HepG2 (cell line): ENCODE results near the gene HNRNPL. TPM values are rescaled to one million over a fixed set of nuclear protein-coding genes. Genes with fewer than 3 reads are reported as not detected.
A peak's percentile ranks its signal among the peaks of the same experiment; 100 is the strongest.

Experiments
- ATAC-seq: fragments of 200-7000 bp; cut with Tn5 transposase; 3 replicates; pipeline ENCODE4 v1.9.1; 2020; ENCODE audit warnings: mild to moderate bottlenecking, moderate library complexity
- BruUV-seq: library from RNA; stranded (reverse); fragments of 400-500 nt; replicated peaks from 2 replicates; lab custom pipeline; 2021; lab: Mats Ljungman, UMichigan
- CTCF ChIA-PET: fragments of 300-600 bp; formaldehyde crosslinking; extraction: SDS; loops from one replicate; lab custom pipeline; 2021; ENCODE audit warnings: low total read pairs, inconsistent platforms, low intra/inter-chr PET ratio; lab: Yijun Ruan, JAX
- POLR2A ChIA-PET: fragments of 350-600 bp; sonication (Branson Sonifier 250); formaldehyde crosslinking; loops from one replicate; lab custom pipeline; 2020; ENCODE audit warnings: antibody characterized with exemption, inconsistent platforms; lab: Yijun Ruan, JAX
- DNase-seq: peaks from one replicate; pipeline ENCODE4 v3.0.0-alpha.2; 2015; ENCODE audit warnings: low spot score
- FAIRE-seq: peaks from 3 replicates; lab custom pipeline; 2011; peaks lifted over from hg19 to GRCh38; lab: Jason Lieb, UNC
- H2AFZ ChIP-seq: one replicate; pipeline ENCODE4 v1.6.1; 2011; ENCODE audit warnings: low read length, inconsistent platforms
- H3K27ac ChIP-seq: fragments of 300-600 bp; 3 replicates; pipeline ENCODE4 v1.8.0; 2011; ENCODE audit warnings: mixed run types, mild to moderate bottlenecking, mixed read lengths, low read length, inconsistent platforms; ENCODE audit not compliant: insufficient read depth; ENCODE audit errors: extremely low read length
- H3K27me3 ChIP-seq, 2 experiments: fragments of 200-600 bp in 1 of 2; 2 replicates in 1 of 2; 3 replicates in 1 of 2; pipeline versions ENCODE4 v1.6.0 to v1.8.0; 2011; ENCODE audit warnings: low read length in 2 of 2, mild to moderate bottlenecking in 2 of 2, moderate library complexity in 2 of 2, inconsistent platforms in 1 of 2; ENCODE audit not compliant: insufficient read depth in 2 of 2, control insufficient read depth in 1 of 2
- H3K36me3 ChIP-seq, 2 experiments: fragments of 200-600 bp in 1 of 2; replicated peaks in 1 of 2; 2 replicates in 1 of 2; 3 replicates in 1 of 2; pipeline versions ENCODE4 v1.5.1 to v1.8.0; 2011; ENCODE audit warnings: low read length in 2 of 2, inconsistent platforms in 1 of 2; ENCODE audit not compliant: insufficient read depth in 2 of 2, control insufficient read depth in 1 of 2
- H3K4me1 ChIP-seq: 2 replicates; pipeline ENCODE4 v1.5.1; 2012; ENCODE audit warnings: low read length, inconsistent platforms; ENCODE audit not compliant: insufficient read depth
- H3K4me2 ChIP-seq: 2 replicates; pipeline ENCODE4 v1.6.0; 2011; ENCODE audit warnings: low read depth, low read length, inconsistent platforms
- H3K4me3 ChIP-seq, 3 experiments: fragments of 200-600 bp in 1 of 3; sonication (generic), shearing (Covaris generic) in 1 of 3; replicated peaks in 1 of 3; 2 replicates each; pipeline ENCODE4 v1.5.1; 2011 to 2016; ENCODE audit warnings: low read length in 3 of 3, inconsistent platforms in 2 of 3, low read depth in 2 of 3, mild to moderate bottlenecking in 2 of 3, control low read depth in 1 of 3, mixed read lengths in 1 of 3; ENCODE audit not compliant: insufficient read depth in 1 of 3
- H3K79me2 ChIP-seq: one replicate; pipeline ENCODE4 v1.6.1; 2011; ENCODE audit warnings: low read length, inconsistent platforms; ENCODE audit not compliant: insufficient read depth
- H3K9ac ChIP-seq: 2 replicates; pipeline ENCODE4 v1.6.0; 2011; ENCODE audit warnings: mild to moderate bottlenecking, low read depth, low read length, inconsistent platforms; ENCODE audit not compliant: insufficient read depth
- H3K9me3 ChIP-seq: 2 replicates; pipeline ENCODE4 v1.5.1; 2012; ENCODE audit warnings: mild to moderate bottlenecking, low read length
- H4K20me1 ChIP-seq: 2 replicates; pipeline ENCODE4 v1.6.0; 2011; ENCODE audit warnings: inconsistent platforms, mild to moderate bottlenecking, low read length, moderate library complexity; ENCODE audit not compliant: insufficient read depth
- AGO2 ChIP-seq: fragments of 200-400 bp; formaldehyde crosslinking; optimal IDR thresholded peaks from 2 replicates; pipeline ENCODE3; 2017; ENCODE audit warnings: mild to moderate bottlenecking, low read depth, low read length, moderate library complexity
- CAMTA2 ChIP-seq: sonication (generic); formaldehyde crosslinking; IDR thresholded peaks from 2 replicates; pipeline ENCODE4 v1.4.0; 2020; ENCODE audit warnings: mild to moderate bottlenecking, missing genetic modification reagents, borderline replicate concordance
- ELF3 ChIP-seq: IDR thresholded peaks from 2 replicates; pipeline ENCODE4 v1.6.1; 2016; ENCODE audit warnings: missing genetic modification reagents, missing compliant biosample characterization
- FOXP1 ChIP-seq, 2 experiments: fragments of 450-650 bp in 1 of 2; IDR thresholded peaks; 2 replicates each; pipeline ENCODE4 v1.6.1; 2017 to 2018; ENCODE audit warnings: antibody characterized with exemption in 1 of 2
- ISX ChIP-seq: sonication (generic); formaldehyde crosslinking; conservative IDR thresholded peaks from 2 replicates; pipeline ENCODE4 v1.5.0; 2020; ENCODE audit warnings: missing genetic modification reagents
- SALL1 ChIP-seq: sonication (generic); formaldehyde crosslinking; IDR thresholded peaks from 2 replicates; pipeline ENCODE4 v1.8.0; 2022; ENCODE audit warnings: mild to moderate bottlenecking, missing genetic modification reagents
- TARDBP ChIP-seq: sonication (generic); formaldehyde crosslinking; IDR thresholded peaks from 2 replicates; pipeline ENCODE4 v1.8.0; 2022; ENCODE audit warnings: mild to moderate bottlenecking, missing genetic modification reagents
- ZKSCAN8 ChIP-seq: IDR thresholded peaks from 2 replicates; pipeline ENCODE4 v1.6.1; 2016; ENCODE audit warnings: borderline replicate concordance, missing genetic modification reagents, missing compliant biosample characterization
- ZNF335 ChIP-seq: sonication (generic); formaldehyde crosslinking; IDR thresholded peaks from 2 replicates; pipeline ENCODE4 v1.4.0; 2020; ENCODE audit warnings: missing genetic modification reagents
- ZNF570 ChIP-seq: sonication (generic); formaldehyde crosslinking; IDR thresholded peaks from 2 replicates; pipeline ENCODE4 v1.4.0; 2020; ENCODE audit warnings: mild to moderate bottlenecking, missing genetic modification reagents, borderline replicate concordance
- ZNF781 ChIP-seq: sonication (generic); formaldehyde crosslinking; IDR thresholded peaks from 2 replicates; pipeline ENCODE4 v1.5.1; 2020; ENCODE audit warnings: borderline replicate concordance, mild to moderate bottlenecking, missing genetic modification reagents; ENCODE audit errors: not compliant biosample characterization
- WGBS: methylation state at CpG from one replicate; pipeline ENCODE4 v1.1.6; 2017; ENCODE audit warnings: low lambda C conversion rate; 5-methylcytosine and 5-hydroxymethylcytosine counted together
- in situ Hi-C: cut with HindIII; loops from 2 replicates; pipeline ENCODE4 v1.10.0; 2017; ENCODE audit warnings: low pct_unique_long_range_greater_than_20kb; ENCODE audit not compliant: extremely low pct_ligation_motif_present
- intact Hi-C: fragments of 100-400 bp; cut with micrococcal nuclease; formaldehyde crosslinking; loops from one replicate; pipeline ENCODE4 v1.10.0; 2022; ENCODE audit not compliant: unreplicated experiment
- polyA plus RNA-seq, 8 experiments: library from polyadenylated mRNA; depleted of rRNA in 3 of 8; stranded (reverse) in 7 of 8; unstranded in 1 of 8; fragments of >200 nt; fragmentation: Illumina TruSeq in 4 of 8; extraction: Trizol in 4 of 8; gene quantifications; 2 replicates each; pipeline versions ENCODE4 v1.2.1 to v1.2.3, GENCODE V29; 2011 to 2016; ENCODE audit warnings: low read depth in 4 of 8, missing spikeins in 1 of 8, mixed read lengths in 1 of 8; ENCODE audit not compliant: insufficient read depth in 1 of 8
- total RNA-seq, 5 experiments: library from RNA; depleted of rRNA; stranded (reverse); fragments of >200 nt; fragmentation: Illumina TruSeq; extraction: Trizol; gene quantifications; 2 replicates each; pipeline ENCODE4 v1.2.3, GENCODE V29; 2016; ENCODE audit warnings: low read depth in 1 of 5
- TF ChIP-seq, protein P1 (sequence below): sonication (generic); formaldehyde crosslinking; IDR thresholded peaks from 2 replicates; pipeline ENCODE4 v1.5.1; 2020; ENCODE audit warnings: mild to moderate bottlenecking, missing genetic modification reagents, moderate library complexity
- TF ChIP-seq, protein P2 (sequence below): sonication (generic); formaldehyde crosslinking; IDR thresholded peaks from 2 replicates; pipeline ENCODE4 v1.4.0; 2020; ENCODE audit warnings: mild to moderate bottlenecking, missing genetic modification reagents

The HNRNPL gene
- total and polyA plus RNA-seq, 2 of the 13 experiments (the other 11 are each of a cell fraction or from before 2014, with no cell fraction given): 156 to 278 TPM

DNA sequence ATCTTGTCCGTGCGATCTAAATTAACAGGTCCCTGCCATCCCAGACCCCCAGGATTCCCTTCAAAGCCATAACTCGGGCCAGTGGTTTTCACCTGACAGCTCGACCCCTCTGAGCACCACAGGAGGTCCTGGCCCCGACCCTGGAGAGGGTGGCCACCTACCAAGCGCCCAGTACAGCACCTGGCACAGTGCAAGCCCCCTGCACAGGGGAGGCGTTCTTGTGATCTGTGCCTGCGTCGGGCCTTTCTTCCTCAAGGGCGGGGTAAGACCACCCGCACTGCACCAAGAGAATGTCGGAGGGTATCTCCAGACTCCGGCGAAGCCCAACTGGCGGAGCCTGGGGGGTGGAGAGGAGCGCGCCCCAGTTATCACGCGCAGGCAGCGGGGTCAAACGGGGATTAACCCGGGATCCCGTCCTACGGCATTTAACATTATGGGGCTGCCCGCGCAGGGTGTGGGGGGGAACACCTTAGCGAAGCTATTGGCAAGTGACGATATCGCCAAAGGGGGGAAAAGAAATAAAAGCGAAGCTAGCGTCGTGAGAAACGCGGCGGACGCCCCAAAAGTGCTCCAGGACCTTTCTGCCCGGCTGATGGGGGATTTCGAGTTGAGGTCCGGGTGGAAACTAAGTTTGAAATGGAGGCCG is 1.3 kb upstream of the HNRNPL start:
- H3K9ac ChIP-seq: peak overlapping the region; percentile 78
- FAIRE-seq: no peak
- peaks cover 27% of the 10 kb centered on the region for H4K20me1 ChIP-seq
- BruUV-seq: TSS peak; percentile 86
- H3K27me3 ChIP-seq: no peaks in the 10 kb centered on the region; a peak in 1 of 5 replicates
- peak overlapping the region; percentile 62 to 87 (median 72) for H3K4me3 ChIP-seq
- no peak for DNase-seq
- peak overlapping the region; percentile 88 for H3K4me2 ChIP-seq
- POLR2A ChIA-PET: interaction anchor here (0.9 to 9.1 kb wide), 21 partner anchors 9 to 232 kb away, joined by 3 to 148 read pairs (median 5); partner anchors contain the start of genes ACTN4, ECH1, EIF3K and MRPS12
- H3K9me3 ChIP-seq: no peaks in the 10 kb centered on the region
- CTCF ChIA-PET: no interaction called here
- in situ Hi-C loops (no loop called here), intact Hi-C loops (loop anchor here (2.0 kb wide), 2 partner anchors 20 to 48 kb away; partner anchors contain the start of genes ECH1, NFKBIB and SIRT2)
- peak; percentile 8 for ATAC-seq
- H3K27ac ChIP-seq: peak overlapping the region; percentile 84
- H3K36me3 ChIP-seq: peaks cover 10 to 18% of the 10 kb centered on the region in 2 experiments
- no peak overlapping the region for H2AFZ ChIP-seq
- H3K4me1 ChIP-seq: peaks cover 53% of the 10 kb centered on the region
- WGBS: 4% methylated on average over 34 of the region's 40 CpGs
- H3K79me2 ChIP-seq: peaks cover 39% of the 10 kb centered on the region
- 0 out of 2 replicates have a peak, but pooled peaks have one; percentile 30 for TF ChIP-seq ZKSCAN8 (CRISPR knock-in tag)
- TF ChIP-seq ELF3 (CRISPR knock-in tag): no peak
- 0 out of 2 replicates have a peak, but pooled peaks have one; percentile 44 for TF ChIP-seq CAMTA2
- no peak for TF ChIP-seq FOXP1 (IDR thresholded peaks at IDR 0.05)
- TF ChIP-seq FOXP1 (CRISPR knock-in tag; IDR thresholded peaks at IDR 0.05): 0 out of 2 replicates have a peak, but pooled peaks have one; percentile 2
- TF ChIP-seq ZNF781: peak; percentile 83
- no peak for TF ChIP-seq SALL1 (CRISPR knock-in tag)
- TF ChIP-seq ISX (CRISPR knock-in tag): 0 out of 2 replicates have a peak, but pooled peaks have one; percentile 33
- TF ChIP-seq ZNF570 (CRISPR knock-in tag): no peak
- TF ChIP-seq ZNF335 (CRISPR knock-in tag): no peak
- TF ChIP-seq, protein P1, sequence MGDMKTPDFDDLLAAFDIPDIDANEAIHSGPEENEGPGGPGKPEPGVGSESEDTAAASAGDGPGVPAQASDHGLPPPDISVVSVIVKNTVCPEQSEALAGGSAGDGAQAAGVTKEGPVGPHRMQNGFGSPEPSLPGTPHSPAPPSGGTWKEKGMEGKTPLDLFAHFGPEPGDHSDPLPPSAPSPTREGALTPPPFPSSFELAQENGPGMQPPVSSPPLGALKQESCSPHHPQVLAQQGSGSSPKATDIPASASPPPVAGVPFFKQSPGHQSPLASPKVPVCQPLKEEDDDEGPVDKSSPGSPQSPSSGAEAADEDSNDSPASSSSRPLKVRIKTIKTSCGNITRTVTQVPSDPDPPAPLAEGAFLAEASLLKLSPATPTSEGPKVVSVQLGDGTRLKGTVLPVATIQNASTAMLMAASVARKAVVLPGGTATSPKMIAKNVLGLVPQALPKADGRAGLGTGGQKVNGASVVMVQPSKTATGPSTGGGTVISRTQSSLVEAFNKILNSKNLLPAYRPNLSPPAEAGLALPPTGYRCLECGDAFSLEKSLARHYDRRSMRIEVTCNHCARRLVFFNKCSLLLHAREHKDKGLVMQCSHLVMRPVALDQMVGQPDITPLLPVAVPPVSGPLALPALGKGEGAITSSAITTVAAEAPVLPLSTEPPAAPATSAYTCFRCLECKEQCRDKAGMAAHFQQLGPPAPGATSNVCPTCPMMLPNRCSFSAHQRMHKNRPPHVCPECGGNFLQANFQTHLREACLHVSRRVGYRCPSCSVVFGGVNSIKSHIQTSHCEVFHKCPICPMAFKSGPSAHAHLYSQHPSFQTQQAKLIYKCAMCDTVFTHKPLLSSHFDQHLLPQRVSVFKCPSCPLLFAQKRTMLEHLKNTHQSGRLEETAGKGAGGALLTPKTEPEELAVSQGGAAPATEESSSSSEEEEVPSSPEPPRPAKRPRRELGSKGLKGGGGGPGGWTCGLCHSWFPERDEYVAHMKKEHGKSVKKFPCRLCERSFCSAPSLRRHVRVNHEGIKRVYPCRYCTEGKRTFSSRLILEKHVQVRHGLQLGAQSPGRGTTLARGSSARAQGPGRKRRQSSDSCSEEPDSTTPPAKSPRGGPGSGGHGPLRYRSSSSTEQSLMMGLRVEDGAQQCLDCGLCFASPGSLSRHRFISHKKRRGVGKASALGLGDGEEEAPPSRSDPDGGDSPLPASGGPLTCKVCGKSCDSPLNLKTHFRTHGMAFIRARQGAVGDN (CRISPR knock-in tag): peak; percentile 49
- peak; percentile 95 for TF ChIP-seq AGO2
- TF ChIP-seq TARDBP: peak; percentile 1; the same call in 1 of the 2 replicates
- TF ChIP-seq, protein P2, sequence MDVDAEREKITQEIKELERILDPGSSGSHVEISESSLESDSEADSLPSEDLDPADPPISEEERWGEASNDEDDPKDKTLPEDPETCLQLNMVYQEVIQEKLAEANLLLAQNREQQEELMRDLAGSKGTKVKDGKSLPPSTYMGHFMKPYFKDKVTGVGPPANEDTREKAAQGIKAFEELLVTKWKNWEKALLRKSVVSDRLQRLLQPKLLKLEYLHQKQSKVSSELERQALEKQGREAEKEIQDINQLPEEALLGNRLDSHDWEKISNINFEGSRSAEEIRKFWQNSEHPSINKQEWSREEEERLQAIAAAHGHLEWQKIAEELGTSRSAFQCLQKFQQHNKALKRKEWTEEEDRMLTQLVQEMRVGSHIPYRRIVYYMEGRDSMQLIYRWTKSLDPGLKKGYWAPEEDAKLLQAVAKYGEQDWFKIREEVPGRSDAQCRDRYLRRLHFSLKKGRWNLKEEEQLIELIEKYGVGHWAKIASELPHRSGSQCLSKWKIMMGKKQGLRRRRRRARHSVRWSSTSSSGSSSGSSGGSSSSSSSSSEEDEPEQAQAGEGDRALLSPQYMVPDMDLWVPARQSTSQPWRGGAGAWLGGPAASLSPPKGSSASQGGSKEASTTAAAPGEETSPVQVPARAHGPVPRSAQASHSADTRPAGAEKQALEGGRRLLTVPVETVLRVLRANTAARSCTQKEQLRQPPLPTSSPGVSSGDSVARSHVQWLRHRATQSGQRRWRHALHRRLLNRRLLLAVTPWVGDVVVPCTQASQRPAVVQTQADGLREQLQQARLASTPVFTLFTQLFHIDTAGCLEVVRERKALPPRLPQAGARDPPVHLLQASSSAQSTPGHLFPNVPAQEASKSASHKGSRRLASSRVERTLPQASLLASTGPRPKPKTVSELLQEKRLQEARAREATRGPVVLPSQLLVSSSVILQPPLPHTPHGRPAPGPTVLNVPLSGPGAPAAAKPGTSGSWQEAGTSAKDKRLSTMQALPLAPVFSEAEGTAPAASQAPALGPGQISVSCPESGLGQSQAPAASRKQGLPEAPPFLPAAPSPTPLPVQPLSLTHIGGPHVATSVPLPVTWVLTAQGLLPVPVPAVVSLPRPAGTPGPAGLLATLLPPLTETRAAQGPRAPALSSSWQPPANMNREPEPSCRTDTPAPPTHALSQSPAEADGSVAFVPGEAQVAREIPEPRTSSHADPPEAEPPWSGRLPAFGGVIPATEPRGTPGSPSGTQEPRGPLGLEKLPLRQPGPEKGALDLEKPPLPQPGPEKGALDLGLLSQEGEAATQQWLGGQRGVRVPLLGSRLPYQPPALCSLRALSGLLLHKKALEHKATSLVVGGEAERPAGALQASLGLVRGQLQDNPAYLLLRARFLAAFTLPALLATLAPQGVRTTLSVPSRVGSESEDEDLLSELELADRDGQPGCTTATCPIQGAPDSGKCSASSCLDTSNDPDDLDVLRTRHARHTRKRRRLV (CRISPR knock-in tag): peak; percentile 45
